Activated T-helper 9 cell treated with anti-CD3 and anti-CD28 coated beads, Interleukin-2, amount 50 U/mL, for 16 hours (primary cell): ENCODE results near the gene HSBP1L1.

Source experiments
- DNase-seq: peaks from one replicate; pipeline ENCODE4 v3.0.0-alpha.2; 2020; ENCODE audit warnings: low read depth

The HSBP1L1 gene

GRCh38 chr18:79961527-79962291, 2.7 kb upstream of the HSBP1L1 start:
- DNase-seq, result no peak

- DNase-seq, result no peak
Observed at GRCh38 chr18:79962311-79962710, 2.1 kb upstream of the HSBP1L1 start.

GRCh38 chr18:79962835-79963657, 1.4 kb upstream of the HSBP1L1 start:
- peak; percentile 30 for DNase-seq

GRCh38 chr18:79963658-79964329, 649 bp upstream of the HSBP1L1 start:
- DNase-seq, result no peak

GRCh38 chr18:79965119-79965902, 868 bp downstream of the HSBP1L1 start:
- no peak for DNase-seq

GRCh38 chr18:79970419-79971133, 6.1 kb downstream of the HSBP1L1 start:
- no peak for DNase-seq

- DNase-seq, result no peak
Observed at GRCh38 chr18:79971211-79971952, 6.9 kb downstream of the HSBP1L1 start.

- no peak for DNase-seq
Observed at GRCh38 chr18:79971986-79972385, 7.5 kb downstream of the HSBP1L1 start.

- DNase-seq, result no peak
Observed at GRCh38 chr18:79972720-79973119, 8.3 kb downstream of the HSBP1L1 start.

GRCh38 chr18:79973517-79973916, 9.1 kb downstream of the HSBP1L1 start:
- no peak for DNase-seq

GRCh38 chr18:79974025-79974654, 9.7 kb downstream of the HSBP1L1 start:
- DNase-seq, result no peak

- no peak for DNase-seq
Observed at GRCh38 chr18:79975043-79975442, 10.6 kb downstream of the HSBP1L1 start.

- no peak for DNase-seq
Observed at GRCh38 chr18:79975985-79976680, 11.7 kb downstream of the HSBP1L1 start.

GRCh38 chr18:79979843-79980242, 15.4 kb downstream of the HSBP1L1 start:
- no peak for DNase-seq

GRCh38 chr18:79980585-79980984, 16.1 kb downstream of the HSBP1L1 start:
- no peak for DNase-seq

- no peak for DNase-seq
Observed at GRCh38 chr18:79982736-79983135, 18.3 kb downstream of the HSBP1L1 start.

GRCh38 chr18:79983253-79983652, 18.8 kb downstream of the HSBP1L1 start:
- DNase-seq, result no peak

GRCh38 chr18:79983793-79984192, 19.4 kb downstream of the HSBP1L1 start:
- DNase-seq, result no peak

GRCh38 chr18:79985172-79985571, 20.7 kb downstream of the HSBP1L1 start:
- DNase-seq, result no peak
